C4-2B (cell line): ENCODE measurements around the gene PTPRD.

Experiments used
- CTCF ChIP-seq: fragments of 450-650 bp; conservative IDR thresholded peaks from 2 replicates; pipeline ENCODE4 v1.5.1; 2017; ENCODE audit warnings: mild to moderate bottlenecking
- ZFX ChIP-seq: fragments of 450-650 bp; IDR thresholded peaks from 2 replicates; pipeline ENCODE4 v1.6.1; 2017

- TF ChIP-seq CTCF (no peak), ZFX (no peak)
Observed at GRCh38 chr9:8432224-8432623, 2180.6 kb downstream of the PTPRD start.
